ENCODE measurements around the gene SLC19A2. TPM values are rescaled to one million over a fixed set of nuclear protein-coding genes. Genes with fewer than 3 reads are reported as not detected.

The SLC19A2 gene
- total RNA-seq, result 4.4 and 6.3 TPM in 2 replicates

GRCh38 chr1:169485431-169486280, at the start of gene SLC19A2:
Gene SLC19A2, minus strand, starts transcription at chr1:169485944. Its CDS starts 178 bp downstream, at chr1:169485766.

GRCh38 chr1:169427081-169427641, 58.6 kb downstream of the SLC19A2 start, which contains the start of gene CCDC181:
Gene CCDC181, minus strand, starts transcription at chr1:169427474. Its CDS starts 2,547 bp downstream, at chr1:169424927.

Other genes with a start within 250 kb of the SLC19A2 start
- 14.9 and 18.0 TPM in 2 replicates for gene NME7, start 118.1 kb downstream of the SLC19A2 start, total RNA-seq
- 10.8 and 19.2 TPM in 2 replicates for gene BLZF1, start 117.7 kb downstream of the SLC19A2 start, total RNA-seq
- gene CCDC181, start 58.5 kb downstream of the SLC19A2 start, total RNA-seq, result 0.34 and 0.47 TPM in 2 replicates
- not detected in 2 replicates for gene F5, start 100.5 kb upstream of the SLC19A2 start, total RNA-seq
- gene SELP, start 144.2 kb upstream of the SLC19A2 start, total RNA-seq, result not detected in 2 replicates
- gene SELL, start 225.7 kb upstream of the SLC19A2 start, total RNA-seq, result 0.09 and 0.16 TPM in 2 replicates
- gene SELE, start 248.1 kb upstream of the SLC19A2 start, total RNA-seq, result not detected in 2 replicates

Data from bronchial smooth muscle cell (primary cell).